Measurements from ENCODE around the gene LSP1.

DNA sequence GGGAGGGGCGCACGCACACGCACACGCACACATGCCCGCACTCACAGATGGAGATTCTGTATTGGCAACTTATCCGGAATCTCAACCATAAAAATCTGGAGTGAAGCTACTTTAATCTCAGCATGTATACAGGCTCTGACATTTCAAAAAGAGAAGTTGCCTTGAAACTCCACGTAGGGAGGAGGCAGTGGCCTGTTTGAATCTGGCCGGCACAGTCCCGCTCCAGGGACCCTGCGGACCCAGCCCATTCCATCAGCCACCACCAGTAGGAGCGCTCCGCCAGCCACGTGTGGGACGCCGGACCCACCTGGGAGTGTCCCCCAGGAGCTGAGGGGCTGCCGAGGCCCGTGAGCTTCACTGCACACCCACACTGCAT is 20.0 kb upstream of the LSP1 start:
- TF ChIP-seq POLR2A (IDR thresholded peaks at IDR 0.05; ENCODE audit: low read depth, low read length) = no peak
- no peak for TF ChIP-seq POLR2AphosphoS5 (IDR thresholded peaks at IDR 0.05; ENCODE audit: low read depth, low read length)

All from GM12891 (cell line).